ENCODE data around the gene AIG1. TPM values are rescaled to one million over a fixed set of nuclear protein-coding genes. Genes with fewer than 3 reads are reported as not detected.

The AIG1 gene
- polyA plus RNA-seq, 1 of the 3 experiments (the other 2 are of a cell fraction), result 36.8 TPM

- H2AFZ ChIP-seq (ENCODE audit: low read depth), result no peak overlapping the region
- TF ChIP-seq NFIC (IDR thresholded peaks at IDR 0.05; ENCODE audit: borderline replicate concordance), result no peak
- TF ChIP-seq TCF12 (IDR thresholded peaks at IDR 0.05), result 0 out of 2 replicates have a peak, but pooled peaks have one; percentile 11
- H3K4me1 ChIP-seq (ENCODE audit: control insufficient read depth in 1 of 2, insufficient read depth in 2 of 2, low read depth in 1 of 2, low read length in 1 of 2), result peaks cover 0 to 23% of the 10 kb centered on the region in 2 experiments; a peak in 2 of 4 replicates
- CTCF ChIA-PET, result no interaction called here
- no peaks in the 10 kb centered on the region for H3K79me2 ChIP-seq (ENCODE audit: insufficient read depth)
- no peak overlapping the region for H3K4me3 ChIP-seq (ENCODE audit: low read depth in 2 of 2, low read length in 1 of 2)
- no peaks in the 10 kb centered on the region for H4K20me1 ChIP-seq (ENCODE audit: insufficient read depth)
- 91% methylated on average over 8 of the region's 8 CpGs for WGBS (ENCODE audit: low lambda C conversion rate)
- H3K9me2 ChIP-seq, result no peaks in the 10 kb centered on the region
- H3K4me2 ChIP-seq, result no peak overlapping the region
- peak overlapping the region; percentile 43 to 45; a peak in 3 of 4 replicates for H3K27ac ChIP-seq (ENCODE audit: low read depth in 2 of 2, low read length in 1 of 2)
- H3K9me3 ChIP-seq, result no peaks in the 10 kb centered on the region
- POLR2A ChIA-PET, result no interaction called here
- no peak for DNase-seq
- no peak overlapping the region for H3K9ac ChIP-seq
- no peaks in the 10 kb centered on the region for H3K27me3 ChIP-seq (ENCODE audit: insufficient read depth)
- H3K36me3 ChIP-seq (replicated peaks in 1 of 2; ENCODE audit: control insufficient read depth in 1 of 2, insufficient read depth in 2 of 2, low read length in 1 of 2), result no peaks in the 10 kb centered on the region
- peaks cover 6% of the 10 kb centered on the region for H3F3A ChIP-seq (replicated peaks; ENCODE audit: insufficient read depth)
Measured at GRCh38 chr6:143187238-143187923, 126.7 kb downstream of the AIG1 start.

DNA sequence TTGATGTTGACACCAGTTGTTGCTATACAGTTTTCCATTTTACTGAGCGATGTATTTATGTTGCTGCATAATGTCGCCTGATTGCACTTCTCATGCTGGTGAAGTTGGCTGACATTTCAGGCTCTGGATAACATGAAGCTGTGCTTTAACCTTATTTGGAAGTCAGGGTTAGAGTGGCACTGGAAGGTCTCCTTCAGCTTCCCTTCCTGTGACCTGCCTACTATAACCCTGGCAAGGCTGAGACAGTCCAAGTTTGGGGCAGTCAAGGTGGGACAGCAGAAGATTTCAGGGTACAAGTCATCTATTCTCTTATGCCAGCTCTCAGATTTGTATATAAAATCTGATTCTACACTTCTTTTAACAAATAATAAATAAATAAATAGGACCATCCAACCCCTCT, 127.6 kb downstream of the AIG1 start:
- Histone ChIP-seq H3K4me2 (no peak overlapping the region), H3K79me2 (ENCODE audit: insufficient read depth) (no peaks in the 10 kb centered on the region), H3K4me1 (ENCODE audit: control insufficient read depth in 1 of 2, insufficient read depth in 2 of 2, low read depth in 1 of 2, low read length in 1 of 2) (peaks cover 0 to 21% of the 10 kb centered on the region in 2 experiments; a peak in 2 of 4 replicates), H3K27ac (ENCODE audit: low read depth in 2 of 2, low read length in 1 of 2) (peak overlapping the region; percentile 43 to 45; a peak in 2 of 4 replicates), H3K4me3 (ENCODE audit: low read depth in 2 of 2, low read length in 1 of 2) (no peak overlapping the region), H3K9me2 (no peaks in the 10 kb centered on the region), H2AFZ (ENCODE audit: low read depth) (no peak overlapping the region), H4K20me1 (ENCODE audit: insufficient read depth) (no peaks in the 10 kb centered on the region), H3K9me3 (no peaks in the 10 kb centered on the region), H3K9ac (no peak overlapping the region), H3K27me3 (ENCODE audit: insufficient read depth) (no peaks in the 10 kb centered on the region), H3F3A (replicated peaks; ENCODE audit: insufficient read depth) (peaks cover 6% of the 10 kb centered on the region), H3K36me3 (replicated peaks in 1 of 2; ENCODE audit: control insufficient read depth in 1 of 2, insufficient read depth in 2 of 2, low read length in 1 of 2) (no peaks in the 10 kb centered on the region)
- ChIA-PET POLR2A (no interaction called here), CTCF (no interaction called here)
- TF ChIP-seq RFX5 (IDR thresholded peaks at IDR 0.05; ENCODE audit: low read length), result no peak
- TF ChIP-seq, protein P1, sequence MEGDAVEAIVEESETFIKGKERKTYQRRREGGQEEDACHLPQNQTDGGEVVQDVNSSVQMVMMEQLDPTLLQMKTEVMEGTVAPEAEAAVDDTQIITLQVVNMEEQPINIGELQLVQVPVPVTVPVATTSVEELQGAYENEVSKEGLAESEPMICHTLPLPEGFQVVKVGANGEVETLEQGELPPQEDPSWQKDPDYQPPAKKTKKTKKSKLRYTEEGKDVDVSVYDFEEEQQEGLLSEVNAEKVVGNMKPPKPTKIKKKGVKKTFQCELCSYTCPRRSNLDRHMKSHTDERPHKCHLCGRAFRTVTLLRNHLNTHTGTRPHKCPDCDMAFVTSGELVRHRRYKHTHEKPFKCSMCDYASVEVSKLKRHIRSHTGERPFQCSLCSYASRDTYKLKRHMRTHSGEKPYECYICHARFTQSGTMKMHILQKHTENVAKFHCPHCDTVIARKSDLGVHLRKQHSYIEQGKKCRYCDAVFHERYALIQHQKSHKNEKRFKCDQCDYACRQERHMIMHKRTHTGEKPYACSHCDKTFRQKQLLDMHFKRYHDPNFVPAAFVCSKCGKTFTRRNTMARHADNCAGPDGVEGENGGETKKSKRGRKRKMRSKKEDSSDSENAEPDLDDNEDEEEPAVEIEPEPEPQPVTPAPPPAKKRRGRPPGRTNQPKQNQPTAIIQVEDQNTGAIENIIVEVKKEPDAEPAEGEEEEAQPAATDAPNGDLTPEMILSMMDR (IDR thresholded peaks at IDR 0.05), result no peak
- TF ChIP-seq GABPA (IDR thresholded peaks at IDR 0.05; ENCODE audit: low read depth), result no peak
- WGBS (ENCODE audit: low lambda C conversion rate), result 93% methylated on average over 2 of the region's 2 CpGs
- no peak for DNase-seq

DNA sequence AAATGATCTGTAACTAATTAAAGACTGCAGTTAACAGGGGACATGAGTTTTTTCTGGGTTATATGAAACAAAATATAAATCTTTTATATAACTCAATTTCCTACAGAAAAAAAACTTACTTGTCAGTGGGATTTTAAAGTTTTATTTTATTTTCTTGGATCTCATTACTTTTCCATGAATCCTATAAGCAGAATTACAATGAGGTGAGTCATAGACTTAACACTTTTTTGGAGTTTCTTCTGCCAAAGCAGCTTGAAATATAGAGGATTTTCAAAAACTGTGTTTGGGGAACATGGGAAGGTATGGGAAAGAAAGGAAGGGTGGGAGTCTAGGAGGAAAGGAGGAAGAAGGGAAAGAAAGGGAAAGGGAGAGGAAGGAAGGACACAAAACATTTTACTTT, 130.7 kb downstream of the AIG1 start:
- no peak overlapping the region for H3K4me2 ChIP-seq
- CTCF ChIA-PET, result no interaction called here
- H4K20me1 ChIP-seq (ENCODE audit: insufficient read depth), result no peaks in the 10 kb centered on the region
- no peak overlapping the region for H3K9ac ChIP-seq
- no peak for DNase-seq
- no peak overlapping the region for H2AFZ ChIP-seq (ENCODE audit: low read depth)
- H3K4me3 ChIP-seq (ENCODE audit: low read depth in 2 of 2, low read length in 1 of 2), result no peak overlapping the region
- no peaks in the 10 kb centered on the region for H3K27me3 ChIP-seq (ENCODE audit: insufficient read depth)
- TF ChIP-seq, protein P2, sequence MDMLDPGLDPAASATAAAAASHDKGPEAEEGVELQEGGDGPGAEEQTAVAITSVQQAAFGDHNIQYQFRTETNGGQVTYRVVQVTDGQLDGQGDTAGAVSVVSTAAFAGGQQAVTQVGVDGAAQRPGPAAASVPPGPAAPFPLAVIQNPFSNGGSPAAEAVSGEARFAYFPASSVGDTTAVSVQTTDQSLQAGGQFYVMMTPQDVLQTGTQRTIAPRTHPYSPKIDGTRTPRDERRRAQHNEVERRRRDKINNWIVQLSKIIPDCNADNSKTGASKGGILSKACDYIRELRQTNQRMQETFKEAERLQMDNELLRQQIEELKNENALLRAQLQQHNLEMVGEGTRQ (IDR thresholded peaks at IDR 0.05; ENCODE audit: borderline replicate concordance, low read depth, low read length), result no peak
- no peak for TF ChIP-seq POLR2AphosphoS5 (IDR thresholded peaks at IDR 0.05; ENCODE audit: low read depth, low read length)
- TF ChIP-seq FOXM1 (IDR thresholded peaks at IDR 0.05; ENCODE audit: low read depth), result no peak
- no peak for TF ChIP-seq EP300 (IDR thresholded peaks at IDR 0.05; ENCODE audit: borderline replicate concordance in 1 of 2, low read depth in 1 of 2, low read length in 1 of 2)
- TF ChIP-seq RXRA (IDR thresholded peaks at IDR 0.05; ENCODE audit: borderline replicate concordance, low read depth), result no peak
- no peak for TF ChIP-seq RFX5 (IDR thresholded peaks at IDR 0.05; ENCODE audit: low read length)
- TF ChIP-seq RAD21 (IDR thresholded peaks at IDR 0.05; ENCODE audit: low read length), result no peak
- no peak for TF ChIP-seq FOSL2 (IDR thresholded peaks at IDR 0.05; ENCODE audit: borderline replicate concordance, low read depth)
- no peak for TF ChIP-seq TCF12 (IDR thresholded peaks at IDR 0.05)
- TF ChIP-seq MAX (IDR thresholded peaks at IDR 0.05; ENCODE audit: low read depth), result no peak
- no peak for TF ChIP-seq YY1 (IDR thresholded peaks at IDR 0.05; ENCODE audit: low read depth)
- H3K27ac ChIP-seq (ENCODE audit: low read depth in 2 of 2, low read length in 1 of 2), result no peak overlapping the region; a peak in 1 of 4 replicates
- no peaks in the 10 kb centered on the region for H3K79me2 ChIP-seq (ENCODE audit: insufficient read depth)
- H3K9me3 ChIP-seq, result no peaks in the 10 kb centered on the region
- peaks cover 0 to 11% of the 10 kb centered on the region in 2 experiments; a peak in 1 of 4 replicates for H3K4me1 ChIP-seq (ENCODE audit: control insufficient read depth in 1 of 2, insufficient read depth in 2 of 2, low read depth in 1 of 2, low read length in 1 of 2)
- H3F3A ChIP-seq (replicated peaks; ENCODE audit: insufficient read depth), result peaks cover 6% of the 10 kb centered on the region
- POLR2A ChIA-PET, result no interaction called here
- no peaks in the 10 kb centered on the region for H3K9me2 ChIP-seq
- no peaks in the 10 kb centered on the region for H3K36me3 ChIP-seq (replicated peaks in 1 of 2; ENCODE audit: control insufficient read depth in 1 of 2, insufficient read depth in 2 of 2, low read length in 1 of 2)
